WTC11 (cell line): ENCODE results near the gene SAYSD1. TPM values are rescaled to one million over a fixed set of nuclear protein-coding genes. Genes with fewer than 3 reads are reported as not detected.
"Not testable (repeated sequence)": the region's sequence is repeated elsewhere in the genome, so short reads cannot be mapped to it uniquely, and the experiment has no call there.

Source experiments
- ATAC-seq: fragments of 200-7000 bp; cut with Tn5 transposase; 2 replicates; pipeline ENCODE4 v1.10.0; 2021; ENCODE audit warnings: mild to moderate bottlenecking, moderate library complexity
- CTCF ChIA-PET: fragments of 300-600 bp; sonication (Branson Sonifier 250); formaldehyde crosslinking; loops from one replicate; lab custom pipeline; 2021; ENCODE audit warnings: antibody characterized with exemption; lab: Charles Lee
- POLR2A ChIA-PET: fragments of 350-600 bp; sonication (Branson Sonifier 250); formaldehyde crosslinking; loops from one replicate; lab custom pipeline; 2021; ENCODE audit warnings: antibody characterized with exemption; lab: Charles Lee
- DNase-seq: peaks from one replicate; pipeline ENCODE4 v3.0.0; 2021; ENCODE audit warnings: low spot score
- H3K27ac Mint-ChIP-seq: 2 replicates; pipeline ENCODE4 v1.8.0; 2021; ENCODE audit warnings: mixed read lengths
- H3K27me3 Mint-ChIP-seq: 2 replicates; pipeline ENCODE4 v1.8.0; 2021; ENCODE audit warnings: low read depth, mild to moderate bottlenecking, moderate library complexity, mixed read lengths
- H3K36me3 Mint-ChIP-seq: 2 replicates; pipeline ENCODE4 v1.8.0; 2021; ENCODE audit warnings: mixed read lengths
- H3K4me1 Mint-ChIP-seq: 2 replicates; pipeline ENCODE4 v1.8.0; 2022; ENCODE audit warnings: mixed read lengths
- H3K4me3 Mint-ChIP-seq: 2 replicates; pipeline ENCODE4 v1.8.0; 2021; ENCODE audit warnings: mild to moderate bottlenecking, moderate library complexity, mixed read lengths
- H3K9me3 Mint-ChIP-seq: 2 replicates; pipeline ENCODE4 v1.8.0; 2021; ENCODE audit warnings: mixed read lengths
- ATF1 ChIP-seq: sonication (generic); formaldehyde crosslinking; IDR thresholded peaks from 2 replicates; pipeline ENCODE4 v1.8.1; 2023; ENCODE audit warnings: mild to moderate bottlenecking, moderate library complexity, missing genetic modification reagents
- ATF3 ChIP-seq: sonication (generic); formaldehyde crosslinking; conservative IDR thresholded peaks from 2 replicates; pipeline ENCODE4 v1.8.1; 2022; ENCODE audit warnings: mild to moderate bottlenecking, missing genetic modification reagents
- CTCF ChIP-seq: fragments of 200-600 bp; IDR thresholded peaks from 2 replicates; pipeline ENCODE4 v1.8.0; 2022; ENCODE audit warnings: antibody characterized with exemption
- ERG ChIP-seq: fragments of 250-450 bp; sonication (Bioruptor Pico); IDR thresholded peaks from 2 replicates; pipeline ENCODE4 v1.8.0; 2021; ENCODE audit warnings: mild to moderate bottlenecking
- ETV6 ChIP-seq: sonication (generic); formaldehyde crosslinking; IDR thresholded peaks from 2 replicates; pipeline ENCODE4 v1.8.1; 2022; ENCODE audit warnings: mild to moderate bottlenecking, missing genetic modification reagents
- FOXP1 ChIP-seq: sonication (generic); formaldehyde crosslinking; IDR thresholded peaks from 2 replicates; pipeline ENCODE4 v1.8.0; 2022; ENCODE audit warnings: missing genetic modification reagents, mild to moderate bottlenecking, moderate library complexity, borderline replicate concordance
- FOXP4 ChIP-seq: sonication (generic); formaldehyde crosslinking; IDR thresholded peaks from 2 replicates; pipeline ENCODE4 v1.8.0; 2022; ENCODE audit warnings: mild to moderate bottlenecking, missing genetic modification reagents
- GABPB1 ChIP-seq: sonication (generic); formaldehyde crosslinking; IDR thresholded peaks from 2 replicates; pipeline ENCODE4 v1.8.1; 2023; ENCODE audit warnings: mild to moderate bottlenecking, missing genetic modification reagents
- GRHL2 ChIP-seq: fragments of 250-450 bp; sonication (Bioruptor Pico); IDR thresholded peaks from 2 replicates; pipeline ENCODE4 v1.8.0; 2022; ENCODE audit warnings: mild to moderate bottlenecking, moderate library complexity; ENCODE audit not compliant: insufficient replicate concordance, severe bottlenecking
- IRF1 ChIP-seq: sonication (generic); formaldehyde crosslinking; IDR thresholded peaks from 2 replicates; pipeline ENCODE4 v1.8.0; 2023; ENCODE audit warnings: missing genetic modification reagents
- MAX ChIP-seq: sonication (generic); formaldehyde crosslinking; IDR thresholded peaks from 2 replicates; pipeline ENCODE4 v1.8.0; 2022; ENCODE audit warnings: mild to moderate bottlenecking, missing genetic modification reagents
- MLX ChIP-seq: sonication (generic); formaldehyde crosslinking; IDR thresholded peaks from 2 replicates; pipeline ENCODE4 v1.8.1; 2023; ENCODE audit warnings: mild to moderate bottlenecking, missing genetic modification reagents, moderate library complexity
- MXD4 ChIP-seq: fragments of 250-450 bp; sonication (Bioruptor Pico); IDR thresholded peaks from 2 replicates; pipeline ENCODE4 v1.8.0; 2021; ENCODE audit warnings: mild to moderate bottlenecking, moderate library complexity, borderline replicate concordance
- NR3C1 ChIP-seq: sonication (generic); formaldehyde crosslinking; conservative IDR thresholded peaks from 2 replicates; pipeline ENCODE4 v1.8.1; 2023; ENCODE audit warnings: low read depth, mild to moderate bottlenecking, missing genetic modification reagents
- RELA ChIP-seq: sonication (generic); formaldehyde crosslinking; IDR thresholded peaks from 2 replicates; pipeline ENCODE4 v1.8.1; 2022; ENCODE audit warnings: missing genetic modification reagents, mild to moderate bottlenecking, borderline replicate concordance
- SMAD4 ChIP-seq: sonication (generic); formaldehyde crosslinking; IDR thresholded peaks from 2 replicates; pipeline ENCODE4 v1.8.0; 2022; ENCODE audit warnings: mild to moderate bottlenecking, missing genetic modification reagents
- SP1 ChIP-seq: sonication (generic); formaldehyde crosslinking; conservative IDR thresholded peaks from 2 replicates; pipeline ENCODE4 v1.8.1; 2022; ENCODE audit warnings: missing genetic modification reagents
- TCF7 ChIP-seq: sonication (generic); formaldehyde crosslinking; IDR thresholded peaks from 2 replicates; pipeline ENCODE4 v1.8.0; 2022; ENCODE audit warnings: mild to moderate bottlenecking, low read depth, missing genetic modification reagents, moderate library complexity
- ZNF317 ChIP-seq: sonication (generic); formaldehyde crosslinking; IDR thresholded peaks from 2 replicates; pipeline ENCODE4 v1.8.1; 2023; ENCODE audit warnings: low read depth, mild to moderate bottlenecking, moderate library complexity, missing genetic modification reagents, borderline replicate concordance
- ZNF396 ChIP-seq: fragments of 250-450 bp; sonication (Bioruptor Pico); IDR thresholded peaks from 2 replicates; pipeline ENCODE4 v1.8.0; 2021; ENCODE audit warnings: mild to moderate bottlenecking, moderate library complexity, borderline replicate concordance
- ZNF416 ChIP-seq: fragments of 250-450 bp; sonication (Bioruptor Pico); IDR thresholded peaks from 2 replicates; pipeline ENCODE4 v1.9.0; 2021; ENCODE audit warnings: mild to moderate bottlenecking, inconsistent platforms
- total RNA-seq: library from RNA; stranded (reverse); gene quantifications from 3 replicates; pipeline ENCODE4 v1.2.3, GENCODE V29; 2021

The SAYSD1 gene
- total RNA-seq, 1 experiment from 2014 or later = 7.4 TPM

- no peak for TF ChIP-seq MAX (CRISPR knock-in tag)
- no peak for TF ChIP-seq NR3C1 (CRISPR knock-in tag)
- no peak for TF ChIP-seq MLX (CRISPR knock-in tag)
- TF ChIP-seq RELA = no peak
- TF ChIP-seq SP1 (CRISPR knock-in tag) = no peak
- no peak for TF ChIP-seq ZNF317 (CRISPR knock-in tag)
- no peak for TF ChIP-seq ZNF396
Observed at GRCh38 chr6:39137245-39137644, 22.3 kb upstream of the SAYSD1 start (continued).

- POLR2A ChIA-PET, H3K9me3 Mint-ChIP-seq: not testable (repeated sequence)
- CTCF ChIA-PET = interaction anchor here (0.9 kb wide), 1 partner anchor 139 kb away, joined by 4 read pairs; no protein-coding TSS in a partner anchor
Observed at GRCh38 chr6:39136207-39136606, 21.2 kb upstream of the SAYSD1 start.

GRCh38 chr6:39134761-39135160, 19.8 kb upstream of the SAYSD1 start:
- H3K27ac Mint-ChIP-seq, ATAC-seq, H3K27me3 Mint-ChIP-seq, DNase-seq, H3K4me3 Mint-ChIP-seq, H3K9me3 Mint-ChIP-seq, H3K36me3 Mint-ChIP-seq, H3K4me1 Mint-ChIP-seq, POLR2A ChIA-PET: not testable (repeated sequence)
- CTCF ChIA-PET = interaction anchor here (0.5 to 1.0 kb wide), 2 partner anchors 131 to 176 kb away, joined by 3 read pairs; no protein-coding TSS in a partner anchor

More at GRCh38 chr6:39136207-39136606, 21.2 kb upstream of the SAYSD1 start:
- not testable (repeated sequence) for H3K27me3 Mint-ChIP-seq, ATAC-seq, H3K4me3 Mint-ChIP-seq, DNase-seq, H3K36me3 Mint-ChIP-seq, H3K27ac Mint-ChIP-seq
- H3K4me1 Mint-ChIP-seq = peaks cover 11% of the 10 kb centered on the region

GRCh38 chr6:39130691-39131090, 15.7 kb upstream of the SAYSD1 start:
- ATAC-seq = no peak
- ChIA-PET CTCF (interaction anchor here (0.9 to 1.0 kb wide), 3 partner anchors 42 to 172 kb away, joined by 3 to 4 read pairs (median 4); no protein-coding TSS in a partner anchor), POLR2A (no interaction called here)

GRCh38 chr6:39128832-39129231, 13.8 kb upstream of the SAYSD1 start:
- H3K9me3 Mint-ChIP-seq = peaks cover 8% of the 10 kb centered on the region; the same call in 1 of the 2 replicates
- no peaks in the 10 kb centered on the region; the same call in 1 of the 2 replicates for H3K36me3 Mint-ChIP-seq
- ATAC-seq = no peak
- POLR2A ChIA-PET = no interaction called here
- H3K4me3 Mint-ChIP-seq = no peak overlapping the region
- H3K4me1 Mint-ChIP-seq = peaks cover 3% of the 10 kb centered on the region
- peaks cover 16% of the 10 kb centered on the region for H3K27me3 Mint-ChIP-seq
- DNase-seq = no peak
- no peak overlapping the region for H3K27ac Mint-ChIP-seq
- TF ChIP-seq CTCF = no peak
- no peak for TF ChIP-seq FOXP1
- TF ChIP-seq ERG = no peak
- no peak for TF ChIP-seq GRHL2 (CRISPR knock-in tag)
- TF ChIP-seq TCF7 (CRISPR knock-in tag) = no peak
- TF ChIP-seq SMAD4 (CRISPR knock-in tag) = no peak
- no peak for TF ChIP-seq ATF1 (CRISPR knock-in tag)
- no peak for TF ChIP-seq FOXP4 (CRISPR knock-in tag)
- no peak for TF ChIP-seq ATF3 (CRISPR knock-in tag)
- CTCF ChIA-PET = interaction anchor here (0.8 to 1.2 kb wide), 2 partner anchors 132 kb away, joined by 3 read pairs; no protein-coding TSS in a partner anchor

More at GRCh38 chr6:39130691-39131090, 15.7 kb upstream of the SAYSD1 start:
- TF ChIP-seq IRF1 (CRISPR knock-in tag) (no peak), ZNF416 (CRISPR knock-in tag) (no peak), ETV6 (CRISPR knock-in tag) (no peak), GABPB1 (CRISPR knock-in tag) (no peak), MXD4 (CRISPR knock-in tag) (no peak)
- Mint-ChIP-seq H3K36me3 (no peaks in the 10 kb centered on the region; the same call in 1 of the 2 replicates), H3K27ac (no peak overlapping the region), H3K27me3 (peaks cover 7% of the 10 kb centered on the region), H3K9me3 (peaks cover 8% of the 10 kb centered on the region; the same call in 1 of the 2 replicates), H3K4me3 (no peak overlapping the region), H3K4me1 (peaks cover 3% of the 10 kb centered on the region)
- DNase-seq = no peak
